ENCODE results near the gene NUDCD2.
"Not testable (repeated sequence)": the region's sequence is repeated elsewhere in the genome, so short reads cannot be mapped to it uniquely, and the experiment has no call there.

The NUDCD2 gene

GRCh38 chr5:163415673-163416072 is 44.2 kb downstream of the NUDCD2 start:
- not testable (repeated sequence) for DNase-seq

GRCh38 chr5:163410505-163410904 is 49.4 kb downstream of the NUDCD2 start:
- no peak for DNase-seq

- DNase-seq: no peak
These were observed 50.5 kb downstream of the NUDCD2 start for GRCh38 chr5:163409384-163409783.

GRCh38 chr5:163408311-163408923 is 51.5 kb downstream of the NUDCD2 start:
- DNase-seq: no peak

GRCh38 chr5:163407034-163407655 is 52.8 kb downstream of the NUDCD2 start:
- no peak for DNase-seq

GRCh38 chr5:163404364-163405173 is 55.3 kb downstream of the NUDCD2 start:
- no peak for DNase-seq

- no peak for DNase-seq
These were observed 57.9 kb downstream of the NUDCD2 start for GRCh38 chr5:163402007-163402406.

- DNase-seq: no peak
These were observed 58.6 kb downstream of the NUDCD2 start for GRCh38 chr5:163401271-163401670.

GRCh38 chr5:163399923-163400322 is 60.0 kb downstream of the NUDCD2 start:
- no peak for DNase-seq

- DNase-seq: no peak
These were observed 62.5 kb downstream of the NUDCD2 start for GRCh38 chr5:163397354-163397753.

GRCh38 chr5:163396818-163397340 is 63.0 kb downstream of the NUDCD2 start:
- not testable (repeated sequence) for DNase-seq
